Endothelial cell of umbilical vein (primary cell): ENCODE data around the gene JHY.

ENCODE experiments used
- JUN ChIP-seq: IDR thresholded peaks from 2 replicates; pipeline ENCODE4 v1.6.1; 2011; ENCODE audit warnings: borderline replicate concordance, low read depth; ENCODE audit not compliant: insufficient read length, insufficient read depth
- MAX ChIP-seq: IDR thresholded peaks from 2 replicates; pipeline ENCODE4 v1.6.1; 2011; ENCODE audit not compliant: insufficient read depth, insufficient read length
- MYC ChIP-seq: IDR thresholded peaks from one replicate; pipeline ENCODE4 v1.6.1; 2011; ENCODE audit warnings: mild to moderate bottlenecking, low read depth, low read length
- POLR2A ChIP-seq: IDR thresholded peaks from 2 replicates; pipeline ENCODE4 v1.6.1; 2012; ENCODE audit warnings: low read depth, mild to moderate bottlenecking, control low read depth, low read length
- POLR2AphosphoS5 ChIP-seq: IDR thresholded peaks from 2 replicates; pipeline ENCODE4 v1.6.1; 2012; ENCODE audit warnings: low read depth, mild to moderate bottlenecking, control low read depth, low read length, moderate library complexity; ENCODE audit not compliant: insufficient read depth
- TF ChIP-seq, protein P1 (sequence below), 2 donors: IDR thresholded peaks; 1 replicate in 1 of 2; 2 replicates in 1 of 2; pipeline ENCODE4 v1.5.1; 2011; ENCODE audit warnings: low read length in 2 of 2, mild to moderate bottlenecking in 2 of 2, moderate library complexity in 2 of 2, control low read depth in 1 of 2, inconsistent platforms in 1 of 2, low read depth in 1 of 2; ENCODE audit not compliant: insufficient read depth in 1 of 2; ENCODE audit errors: extremely low read depth in 1 of 2

DNA sequence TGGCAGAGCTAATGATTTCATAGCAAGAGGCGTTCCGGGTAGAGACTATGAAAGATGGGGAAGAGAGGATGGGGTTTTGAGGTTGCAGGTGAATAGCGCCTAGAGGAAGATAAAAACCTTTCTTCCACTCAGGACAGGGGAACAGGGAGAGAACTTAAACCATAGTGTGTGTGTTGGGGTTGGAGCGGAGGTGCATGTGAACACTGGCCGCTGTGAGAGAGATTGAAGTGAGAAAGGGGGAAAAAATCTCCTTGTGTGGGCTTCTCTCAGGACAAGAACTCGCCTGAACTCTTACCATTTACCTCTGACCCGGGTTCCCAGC, 95.7 kb downstream of the JHY start:
- TF ChIP-seq JUN (no peak), POLR2AphosphoS5 (no peak), MYC (no peak), POLR2A (no peak), MAX (no peak)
- TF ChIP-seq, protein P1, sequence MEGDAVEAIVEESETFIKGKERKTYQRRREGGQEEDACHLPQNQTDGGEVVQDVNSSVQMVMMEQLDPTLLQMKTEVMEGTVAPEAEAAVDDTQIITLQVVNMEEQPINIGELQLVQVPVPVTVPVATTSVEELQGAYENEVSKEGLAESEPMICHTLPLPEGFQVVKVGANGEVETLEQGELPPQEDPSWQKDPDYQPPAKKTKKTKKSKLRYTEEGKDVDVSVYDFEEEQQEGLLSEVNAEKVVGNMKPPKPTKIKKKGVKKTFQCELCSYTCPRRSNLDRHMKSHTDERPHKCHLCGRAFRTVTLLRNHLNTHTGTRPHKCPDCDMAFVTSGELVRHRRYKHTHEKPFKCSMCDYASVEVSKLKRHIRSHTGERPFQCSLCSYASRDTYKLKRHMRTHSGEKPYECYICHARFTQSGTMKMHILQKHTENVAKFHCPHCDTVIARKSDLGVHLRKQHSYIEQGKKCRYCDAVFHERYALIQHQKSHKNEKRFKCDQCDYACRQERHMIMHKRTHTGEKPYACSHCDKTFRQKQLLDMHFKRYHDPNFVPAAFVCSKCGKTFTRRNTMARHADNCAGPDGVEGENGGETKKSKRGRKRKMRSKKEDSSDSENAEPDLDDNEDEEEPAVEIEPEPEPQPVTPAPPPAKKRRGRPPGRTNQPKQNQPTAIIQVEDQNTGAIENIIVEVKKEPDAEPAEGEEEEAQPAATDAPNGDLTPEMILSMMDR (IDR thresholded peaks at IDR 0.05; ENCODE audit: extremely low read depth in 1 of 2, insufficient read depth in 1 of 2, low read depth in 1 of 2, low read length in 2 of 2) = no peak
